Cardiac fibroblast (primary cell): ENCODE measurements around the gene CYB5D1.
"Not testable (repeated sequence)": the region's sequence is repeated elsewhere in the genome, so short reads cannot be mapped to it uniquely, and the experiment has no call there.

Experiments
- DNase-seq, 2 donors: peaks; one replicate each; pipeline versions ENCODE4 v3.0.0 to v3.0.0-alpha.2; 2010; ENCODE audit warnings: low read depth in 2 of 2
- H3K4me3 ChIP-seq, 2 donors: replicated peaks in 1 of 2; 1 replicate in 1 of 2; 2 replicates in 1 of 2; pipeline ENCODE4 v1.5.1; 2011; ENCODE audit warnings: low read depth in 2 of 2, low read length in 2 of 2, mild to moderate bottlenecking in 2 of 2, moderate library complexity in 1 of 2
- TF ChIP-seq, protein P1 (sequence below): IDR thresholded peaks from one replicate; pipeline ENCODE4 v1.5.1; 2011; ENCODE audit warnings: low read depth, mild to moderate bottlenecking, low read length, inconsistent platforms

Gene CYB5D1

DNA sequence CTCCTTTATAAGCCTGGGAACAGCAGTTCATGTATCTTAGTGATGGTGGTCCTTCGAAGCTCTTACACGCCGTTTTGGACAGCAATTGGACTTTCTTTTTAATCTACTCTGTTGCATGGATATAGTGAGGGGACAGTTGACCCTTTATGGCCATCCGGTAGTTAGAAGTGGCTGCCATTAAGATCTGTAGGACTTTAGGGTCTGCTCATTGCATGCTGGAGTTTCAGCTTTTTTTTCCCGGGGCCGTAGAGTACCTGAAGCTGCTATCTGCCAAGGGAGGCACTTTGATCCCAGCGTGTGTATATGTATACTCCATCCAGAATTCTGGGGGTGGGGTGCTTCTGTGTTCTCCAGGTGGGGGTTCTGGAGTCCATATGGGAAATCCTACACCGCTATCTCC, 1.2 kb downstream of the CYB5D1 start:
- TF ChIP-seq, protein P1, sequence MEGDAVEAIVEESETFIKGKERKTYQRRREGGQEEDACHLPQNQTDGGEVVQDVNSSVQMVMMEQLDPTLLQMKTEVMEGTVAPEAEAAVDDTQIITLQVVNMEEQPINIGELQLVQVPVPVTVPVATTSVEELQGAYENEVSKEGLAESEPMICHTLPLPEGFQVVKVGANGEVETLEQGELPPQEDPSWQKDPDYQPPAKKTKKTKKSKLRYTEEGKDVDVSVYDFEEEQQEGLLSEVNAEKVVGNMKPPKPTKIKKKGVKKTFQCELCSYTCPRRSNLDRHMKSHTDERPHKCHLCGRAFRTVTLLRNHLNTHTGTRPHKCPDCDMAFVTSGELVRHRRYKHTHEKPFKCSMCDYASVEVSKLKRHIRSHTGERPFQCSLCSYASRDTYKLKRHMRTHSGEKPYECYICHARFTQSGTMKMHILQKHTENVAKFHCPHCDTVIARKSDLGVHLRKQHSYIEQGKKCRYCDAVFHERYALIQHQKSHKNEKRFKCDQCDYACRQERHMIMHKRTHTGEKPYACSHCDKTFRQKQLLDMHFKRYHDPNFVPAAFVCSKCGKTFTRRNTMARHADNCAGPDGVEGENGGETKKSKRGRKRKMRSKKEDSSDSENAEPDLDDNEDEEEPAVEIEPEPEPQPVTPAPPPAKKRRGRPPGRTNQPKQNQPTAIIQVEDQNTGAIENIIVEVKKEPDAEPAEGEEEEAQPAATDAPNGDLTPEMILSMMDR = no peak
- no peak for DNase-seq
- peak overlapping the region in 1 of 2 donors; percentile 80 for H3K4me3 ChIP-seq

DNA sequence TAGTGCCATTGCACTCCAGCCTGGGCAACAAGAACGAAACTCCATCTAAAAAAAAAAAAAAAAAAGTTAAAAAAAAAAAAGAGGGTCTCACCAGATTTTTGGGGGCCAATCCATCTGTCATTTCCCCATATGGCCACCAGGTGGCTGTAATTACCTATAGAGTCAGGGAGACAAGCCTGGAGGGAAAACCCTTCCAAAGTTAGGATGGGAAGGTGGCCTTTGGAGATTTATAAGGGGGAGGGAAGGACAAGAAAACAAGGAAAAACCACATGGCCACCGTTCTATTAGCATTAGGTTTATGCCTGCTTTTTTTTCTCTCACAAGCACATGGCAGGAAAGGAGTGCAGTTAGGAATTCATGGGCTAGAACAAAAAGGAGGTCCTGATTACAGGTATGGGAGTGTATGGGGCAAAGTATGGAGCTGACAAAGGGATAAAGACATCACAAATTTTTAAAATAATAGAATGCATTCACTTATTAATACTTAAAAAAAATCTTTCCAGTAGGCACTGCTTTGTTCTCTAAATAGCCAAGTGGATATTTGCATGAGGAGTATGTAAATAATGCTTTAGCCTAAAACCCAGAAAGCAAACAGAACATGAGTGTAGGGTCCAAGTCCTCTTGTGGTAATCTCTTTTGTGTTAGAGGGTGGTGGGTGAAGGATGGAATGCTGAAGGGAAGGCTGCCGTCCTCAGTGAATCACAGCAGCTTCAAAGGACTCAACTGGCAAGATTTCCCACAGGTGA, 5.1 kb downstream of the CYB5D1 start:
- DNase-seq = peak; percentile 63 to 70
- TF ChIP-seq, protein P1 = peak; percentile 68
- H3K4me3 ChIP-seq = no peak overlapping the region

DNA sequence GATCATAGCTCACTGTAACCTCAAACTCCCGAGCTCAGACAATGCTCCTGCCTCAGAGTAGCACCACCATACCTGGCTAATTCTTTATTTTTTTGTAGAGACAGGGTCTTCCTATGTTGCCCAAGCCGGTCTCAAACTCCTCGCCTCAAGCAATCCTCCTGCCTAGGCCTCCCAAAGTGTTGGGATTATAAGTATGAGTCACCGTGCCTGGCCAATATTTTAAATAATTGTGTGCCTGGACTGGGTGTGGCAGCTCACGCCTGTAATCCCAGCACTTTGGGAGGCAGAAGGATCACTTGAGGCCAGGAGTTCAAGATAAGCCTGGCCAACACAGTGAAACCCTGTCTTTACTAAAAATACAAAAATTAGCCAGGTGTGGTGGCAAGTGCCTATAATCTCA, 6.6 kb downstream of the CYB5D1 start:
- not testable (repeated sequence) for H3K4me3 ChIP-seq, DNase-seq

DNA sequence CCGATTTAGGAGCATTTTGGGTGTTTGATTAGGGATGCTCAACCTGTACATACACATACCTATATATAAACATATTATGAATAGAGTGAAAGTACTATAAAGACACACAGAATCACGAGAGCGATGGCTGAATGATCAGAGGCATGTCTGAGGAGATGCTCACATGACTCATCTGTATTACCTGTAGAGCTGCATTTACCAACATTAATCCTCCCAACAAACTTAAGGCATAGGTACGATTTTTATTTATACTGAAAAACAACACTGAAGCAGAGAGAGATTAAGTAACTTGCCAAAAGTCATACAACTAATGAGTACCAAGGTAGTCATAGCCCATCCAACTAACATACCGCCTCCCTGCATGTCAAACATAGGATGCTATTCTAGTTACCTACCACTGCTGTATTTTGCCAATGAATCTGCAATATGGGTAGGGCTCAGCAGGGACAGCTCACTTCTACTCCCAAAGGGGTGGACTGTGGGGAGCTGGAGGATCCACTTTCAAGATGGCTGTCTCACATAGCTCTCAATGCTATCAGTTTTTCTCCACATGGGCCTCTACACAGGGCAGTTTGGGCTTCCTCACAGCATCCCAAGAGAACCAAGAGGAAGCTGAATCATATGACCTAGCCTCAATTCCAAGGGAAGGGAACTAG, 7.3 kb downstream of the CYB5D1 start:
- DNase-seq = peak in 1 of 2 donors; percentile 44
- TF ChIP-seq, protein P1 = no peak
- H3K4me3 ChIP-seq = no peak overlapping the region

DNA sequence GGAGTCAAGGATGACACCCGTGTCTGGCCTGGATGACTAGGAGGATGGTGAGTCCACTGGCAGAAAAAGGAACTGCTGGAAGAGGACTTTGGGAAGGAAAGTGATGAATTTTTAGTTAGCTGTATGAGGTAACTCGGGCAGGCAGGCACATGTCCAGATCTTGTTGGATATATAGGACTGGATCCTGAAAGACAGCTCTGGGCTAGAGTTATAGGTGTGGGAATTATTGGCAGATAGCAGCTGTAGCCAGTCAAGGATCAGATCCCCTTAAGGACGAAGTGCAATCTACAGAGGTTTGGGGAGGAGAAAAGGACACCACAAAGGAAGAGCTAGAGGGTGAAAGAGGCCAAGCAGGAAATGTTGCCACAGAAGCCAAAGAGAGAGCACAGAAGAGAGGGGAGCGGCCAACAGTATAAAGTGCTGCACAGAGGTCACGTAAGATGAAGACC, 10.1 kb downstream of the CYB5D1 start:
- DNase-seq = no peak
- H3K4me3 ChIP-seq = no peak overlapping the region
- TF ChIP-seq, protein P1 = no peak

DNA sequence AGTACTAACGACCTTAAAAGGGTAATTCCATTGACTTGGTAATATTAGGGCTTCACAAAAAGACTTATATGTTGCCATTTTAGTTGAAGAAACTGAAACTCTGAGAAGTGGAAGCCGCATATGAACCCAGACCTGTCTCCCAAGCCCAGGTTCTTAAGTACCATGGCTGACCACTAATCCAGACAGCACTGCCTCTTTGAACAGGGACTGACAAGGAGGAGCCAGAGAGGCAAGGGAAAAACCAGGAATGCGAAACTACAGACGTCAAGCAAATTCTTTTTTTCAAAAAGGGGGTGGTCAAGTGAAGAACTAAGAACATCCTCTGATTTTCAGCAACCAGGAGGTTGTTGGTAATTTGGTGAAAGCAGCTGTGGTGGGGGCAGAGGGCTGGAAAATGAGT, 15.2 kb downstream of the CYB5D1 start:
- peak in 1 of 2 donors; percentile 21 for DNase-seq
- TF ChIP-seq, protein P1 = no peak
- H3K4me3 ChIP-seq = no peak overlapping the region

DNA sequence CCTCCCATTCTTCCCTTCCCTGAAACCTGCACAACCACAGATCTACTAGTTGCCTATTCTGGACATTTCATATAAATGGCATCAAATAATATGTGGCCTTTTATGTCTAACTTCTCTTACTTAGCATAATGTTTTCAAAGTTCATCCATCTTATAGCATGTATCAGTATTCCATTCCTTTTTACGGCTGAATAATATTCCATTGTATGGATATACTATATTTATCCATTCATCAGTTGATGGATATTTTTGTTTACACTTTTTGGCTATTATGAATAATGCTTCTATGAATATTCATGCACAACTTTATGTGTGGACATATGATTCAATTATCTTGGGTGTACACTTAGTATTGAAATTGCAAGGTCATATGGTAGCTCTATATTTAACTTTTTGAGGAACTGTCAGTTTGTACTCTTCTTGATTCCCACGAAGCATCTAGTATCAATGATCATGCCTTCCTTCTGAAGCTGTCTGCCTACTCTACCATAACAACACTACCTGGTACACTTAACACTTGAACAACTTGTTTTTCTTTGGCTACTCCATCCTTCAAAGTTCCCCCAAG, 18.1 kb downstream of the CYB5D1 start:
- DNase-seq = no peak
- TF ChIP-seq, protein P1 = no peak
- H3K4me3 ChIP-seq = no peak overlapping the region
